PFSK-1 (cell line): ENCODE data around the gene PLEKHG4B.

Source experiments
- FOXP2 ChIP-seq: optimal IDR thresholded peaks from 2 replicates; pipeline ENCODE3; 2011; ENCODE audit warnings: borderline replicate concordance, control low read depth, inconsistent platforms; ENCODE audit not compliant: insufficient read depth; ENCODE audit errors: extremely low read length, extremely low read depth
- POLR2AphosphoS5 ChIP-seq: IDR thresholded peaks from 2 replicates; pipeline ENCODE4 v1.6.1; 2012; ENCODE audit warnings: low read depth, mild to moderate bottlenecking, control low read depth, low read length, moderate library complexity
- REST ChIP-seq, 2 experiments: IDR thresholded peaks; 2 replicates each; pipeline versions ENCODE4 v1.6.1 to v1.8.0; 2011 to 2012; ENCODE audit warnings: low read depth in 2 of 2, low read length in 2 of 2, control low read depth in 1 of 2, inconsistent platforms in 1 of 2, mild to moderate bottlenecking in 1 of 2, moderate library complexity in 1 of 2; ENCODE audit not compliant: insufficient read depth in 1 of 2
- SIN3A ChIP-seq: IDR thresholded peaks from 2 replicates; pipeline ENCODE4 v1.6.1; 2012; ENCODE audit warnings: mild to moderate bottlenecking, low read length, moderate library complexity, borderline replicate concordance; ENCODE audit not compliant: insufficient read depth
- TAF1 ChIP-seq: IDR thresholded peaks from 2 replicates; pipeline ENCODE4 v1.6.1; 2012; ENCODE audit warnings: low read length, control low read depth, borderline replicate concordance; ENCODE audit not compliant: insufficient read depth

PLEKHG4B gene

DNA sequence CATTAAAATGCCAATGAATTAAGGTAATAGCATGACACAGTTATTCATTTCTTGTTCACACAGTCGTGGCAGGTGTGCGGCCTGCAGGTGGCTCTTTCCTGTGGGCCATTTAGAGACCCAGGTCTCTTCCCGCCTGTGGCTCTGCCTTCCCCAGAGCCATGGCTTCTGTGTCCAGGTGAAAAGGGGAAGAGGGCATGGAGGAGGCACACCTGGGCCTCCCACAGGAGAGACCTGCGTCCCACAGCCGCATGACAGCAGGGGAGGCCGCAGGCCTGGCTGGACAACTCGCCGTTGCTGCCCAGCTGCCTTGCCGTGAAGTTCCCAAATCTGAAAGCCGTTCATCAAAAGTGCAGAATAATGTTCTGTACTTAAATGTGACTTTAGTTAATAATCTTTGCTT, 14.4 kb upstream of the PLEKHG4B start:
- no peak for TF ChIP-seq REST (IDR thresholded peaks at IDR 0.05; ENCODE audit: insufficient read depth in 1 of 2, low read depth in 2 of 2, low read length in 2 of 2)
- TF ChIP-seq TAF1, result no peak
- TF ChIP-seq SIN3A, result no peak
- no peak for TF ChIP-seq POLR2AphosphoS5

DNA sequence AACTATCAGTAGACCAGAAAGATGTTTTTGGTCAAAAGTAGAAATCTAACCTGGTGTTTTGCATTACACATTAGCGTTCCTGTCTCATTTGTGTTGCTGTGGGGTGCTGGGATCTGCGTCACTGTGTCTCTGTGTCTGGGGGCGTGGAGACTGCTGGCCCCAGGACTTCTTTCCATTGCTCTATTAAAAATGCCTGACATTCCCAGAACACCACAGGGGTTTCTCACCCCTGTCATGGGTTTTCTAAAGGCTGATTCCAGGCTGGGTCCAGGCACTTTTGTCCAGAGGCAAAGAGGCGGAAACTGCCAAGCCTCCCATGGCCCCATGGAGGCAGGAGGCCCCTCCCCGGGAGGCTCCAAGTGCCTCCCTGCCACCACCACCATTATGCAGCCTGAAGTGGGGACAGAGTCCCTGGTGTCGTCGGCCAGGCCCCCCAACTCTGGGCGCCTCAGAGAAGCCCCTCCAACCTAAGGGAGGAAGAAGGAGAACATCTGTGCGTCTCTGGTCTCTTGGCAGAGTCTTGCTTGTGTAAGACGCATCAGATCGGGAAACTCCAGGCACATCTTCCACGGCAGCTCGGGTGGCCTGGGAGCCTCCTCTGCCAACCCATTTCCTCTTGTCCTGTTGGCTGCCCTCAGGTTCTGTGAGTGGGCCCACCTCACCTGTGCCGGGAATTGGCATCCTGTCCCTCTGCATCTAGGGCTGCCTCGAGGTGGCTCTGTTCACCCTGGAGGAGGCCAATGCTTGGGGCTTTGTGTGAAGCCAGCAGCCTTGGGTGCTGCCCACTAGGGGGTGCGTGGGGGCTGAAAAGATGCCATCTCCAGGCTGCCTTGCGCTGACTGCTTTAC, 13.8 kb upstream of the PLEKHG4B start:
- no peak for TF ChIP-seq TAF1
- TF ChIP-seq POLR2AphosphoS5, result no peak
- no peak for TF ChIP-seq FOXP2
- no peak for TF ChIP-seq SIN3A
- TF ChIP-seq REST (IDR thresholded peaks at IDR 0.05; ENCODE audit: insufficient read depth in 1 of 2, low read depth in 2 of 2, low read length in 2 of 2), result no peak

GRCh38 chr5:78805-79149, 13.2 kb upstream of the PLEKHG4B start:
- TF ChIP-seq FOXP2 (no peak), POLR2AphosphoS5 (no peak), TAF1 (no peak), REST (IDR thresholded peaks at IDR 0.05; ENCODE audit: insufficient read depth in 1 of 2, low read depth in 2 of 2, low read length in 2 of 2) (no peak), SIN3A (no peak)

DNA sequence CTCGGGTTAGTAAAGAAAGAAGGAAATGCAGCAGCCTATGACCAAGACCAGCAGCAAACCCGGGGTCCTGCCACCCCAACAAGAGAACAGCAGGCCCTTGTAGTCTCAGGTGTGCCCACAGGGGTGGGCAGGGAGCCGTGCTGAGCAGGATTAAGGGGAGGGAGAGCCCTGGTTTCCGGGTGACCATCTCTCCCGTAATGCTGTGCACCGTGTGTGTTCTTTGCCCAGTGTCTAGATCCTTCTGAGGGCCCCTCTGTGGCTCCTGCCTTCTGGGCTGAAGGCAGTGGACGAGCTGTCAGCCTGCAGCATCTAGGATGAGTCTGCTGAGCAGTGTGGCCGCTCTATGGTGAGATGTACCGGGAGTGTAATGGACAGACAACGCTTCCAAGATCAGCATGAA, 12.7 kb upstream of the PLEKHG4B start:
- TF ChIP-seq SIN3A (no peak), REST (IDR thresholded peaks at IDR 0.05; ENCODE audit: insufficient read depth in 1 of 2, low read depth in 2 of 2, low read length in 2 of 2) (no peak), FOXP2 (no peak), POLR2AphosphoS5 (no peak), TAF1 (no peak)

- no peak for TF ChIP-seq TAF1
- TF ChIP-seq REST (IDR thresholded peaks at IDR 0.05; ENCODE audit: insufficient read depth in 1 of 2, low read depth in 2 of 2, low read length in 2 of 2), result no peak
- no peak for TF ChIP-seq POLR2AphosphoS5
- no peak for TF ChIP-seq FOXP2
- TF ChIP-seq SIN3A, result no peak
These were observed 12.1 kb upstream of the PLEKHG4B start for GRCh38 chr5:79821-80220.
